Measurements from ENCODE around the gene HCN2.
"Not testable (repeated sequence)": the region's sequence is repeated elsewhere in the genome, so short reads cannot be mapped to it uniquely, and the experiment has no call there.

Gene HCN2

DNA sequence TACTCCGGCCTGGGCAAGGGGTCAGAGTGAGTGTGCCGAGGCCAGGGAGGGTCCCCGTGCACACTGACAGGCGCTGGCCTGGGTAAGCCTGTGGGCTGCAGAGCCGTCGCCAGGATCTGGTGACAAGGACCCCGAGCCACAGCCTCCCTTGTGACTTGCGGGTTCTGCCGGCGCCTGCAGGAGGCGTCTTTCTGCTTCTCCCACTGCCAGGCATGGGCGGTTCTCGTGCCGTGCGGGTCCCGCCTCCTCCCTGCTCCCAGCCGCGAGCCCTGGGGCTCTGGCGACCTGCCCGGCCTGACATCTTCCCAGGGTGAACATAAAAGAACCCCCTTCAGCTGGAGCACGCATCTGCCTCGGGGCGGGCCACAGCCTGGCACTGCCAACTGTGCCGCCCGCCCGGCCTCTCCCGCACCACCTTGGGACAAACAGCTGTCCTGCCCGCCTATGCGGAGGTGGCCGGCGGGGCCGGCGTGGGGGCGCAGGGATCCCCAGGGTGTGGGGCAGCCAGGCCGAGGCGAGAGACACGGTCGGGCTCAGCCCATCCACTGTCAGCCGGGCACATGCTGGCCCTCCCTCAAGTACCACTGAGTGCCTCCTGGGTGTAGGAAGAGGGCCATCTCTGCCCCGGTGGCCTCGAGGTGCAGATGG lies 1.5 kb upstream of the HCN2 start:
- peak; percentile 90 for DNase-seq

DNA sequence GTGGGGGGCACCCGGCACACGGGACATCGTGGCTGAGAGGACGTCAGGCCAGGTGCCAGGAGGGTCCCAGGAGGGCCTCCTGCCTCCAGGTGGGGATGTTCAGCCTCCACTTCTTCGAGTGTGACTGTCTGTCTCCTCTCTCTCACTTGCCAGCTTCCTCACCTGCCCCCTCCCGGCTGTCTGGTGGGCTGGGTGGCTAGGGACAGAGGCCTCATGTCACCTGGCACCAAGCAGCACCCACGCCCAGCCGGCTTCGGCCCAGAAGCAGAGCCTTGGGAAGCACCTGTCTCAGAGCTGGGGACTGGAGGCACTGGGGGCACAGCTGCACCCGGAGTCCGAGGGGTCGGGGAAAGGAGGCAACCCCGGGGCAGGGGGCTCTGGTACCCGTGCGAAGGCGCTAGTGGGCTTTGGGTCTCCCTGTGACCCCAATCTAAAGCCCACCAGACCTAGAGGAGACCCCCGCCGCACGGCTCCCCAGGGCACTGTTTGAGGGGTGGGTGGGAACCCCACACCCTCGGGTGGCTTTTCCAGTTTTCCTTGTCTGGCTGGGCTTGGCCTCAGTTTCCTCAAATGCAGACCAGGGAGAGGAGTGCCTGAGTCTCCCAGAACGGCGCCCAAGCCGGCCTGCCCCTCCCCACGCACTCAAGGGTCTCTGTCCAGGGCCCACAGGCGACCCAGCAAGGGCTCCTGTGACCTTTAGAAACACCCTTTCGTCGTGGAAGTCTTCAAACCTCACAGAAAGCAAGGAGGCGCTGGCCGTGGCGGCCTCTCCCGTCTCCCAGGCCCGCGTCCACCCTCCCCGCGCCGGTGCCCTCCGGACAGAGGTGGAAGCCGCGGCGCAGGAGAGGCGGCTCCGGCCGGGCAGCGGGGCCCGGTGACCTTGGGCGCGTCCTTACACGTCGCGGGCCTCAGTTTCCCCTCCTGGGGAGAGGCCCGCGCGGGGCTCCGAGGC lies 664 bp upstream of the HCN2 start:
- DNase-seq, result no peak

DNA sequence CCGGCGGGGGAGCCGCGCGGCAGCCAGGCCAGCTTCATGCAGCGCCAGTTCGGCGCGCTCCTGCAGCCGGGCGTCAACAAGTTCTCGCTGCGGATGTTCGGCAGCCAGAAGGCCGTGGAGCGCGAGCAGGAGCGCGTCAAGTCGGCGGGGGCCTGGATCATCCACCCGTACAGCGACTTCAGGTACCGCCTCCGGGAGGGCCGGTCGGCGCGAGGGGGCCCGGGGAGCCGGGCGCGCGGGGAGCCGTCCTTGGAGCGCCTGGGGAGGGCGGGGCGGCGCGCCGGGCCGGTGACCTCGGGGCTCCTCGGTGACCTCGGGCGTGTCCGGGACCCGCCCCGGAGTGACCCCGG lies 690 bp downstream of the HCN2 start:
- no peak for DNase-seq

DNA sequence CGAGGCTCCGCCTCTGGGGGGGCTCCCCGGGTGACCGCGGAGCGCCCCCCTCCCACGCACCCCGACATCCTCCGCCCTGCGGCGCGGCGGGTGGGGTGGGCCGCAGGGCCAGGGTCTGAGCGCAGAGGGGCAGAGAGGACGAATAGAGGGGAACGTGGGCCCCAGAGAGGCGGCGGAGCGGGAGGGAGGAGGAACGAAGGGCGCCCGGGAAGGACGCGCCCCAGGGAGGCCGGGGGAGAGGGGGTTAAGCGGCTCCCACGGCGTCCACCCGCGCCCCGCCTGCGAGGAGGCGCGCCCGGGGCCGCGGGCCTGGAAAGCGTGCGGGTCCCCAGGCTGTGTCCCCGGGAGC lies 1.0 kb downstream of the HCN2 start:
- no peak for DNase-seq

DNA sequence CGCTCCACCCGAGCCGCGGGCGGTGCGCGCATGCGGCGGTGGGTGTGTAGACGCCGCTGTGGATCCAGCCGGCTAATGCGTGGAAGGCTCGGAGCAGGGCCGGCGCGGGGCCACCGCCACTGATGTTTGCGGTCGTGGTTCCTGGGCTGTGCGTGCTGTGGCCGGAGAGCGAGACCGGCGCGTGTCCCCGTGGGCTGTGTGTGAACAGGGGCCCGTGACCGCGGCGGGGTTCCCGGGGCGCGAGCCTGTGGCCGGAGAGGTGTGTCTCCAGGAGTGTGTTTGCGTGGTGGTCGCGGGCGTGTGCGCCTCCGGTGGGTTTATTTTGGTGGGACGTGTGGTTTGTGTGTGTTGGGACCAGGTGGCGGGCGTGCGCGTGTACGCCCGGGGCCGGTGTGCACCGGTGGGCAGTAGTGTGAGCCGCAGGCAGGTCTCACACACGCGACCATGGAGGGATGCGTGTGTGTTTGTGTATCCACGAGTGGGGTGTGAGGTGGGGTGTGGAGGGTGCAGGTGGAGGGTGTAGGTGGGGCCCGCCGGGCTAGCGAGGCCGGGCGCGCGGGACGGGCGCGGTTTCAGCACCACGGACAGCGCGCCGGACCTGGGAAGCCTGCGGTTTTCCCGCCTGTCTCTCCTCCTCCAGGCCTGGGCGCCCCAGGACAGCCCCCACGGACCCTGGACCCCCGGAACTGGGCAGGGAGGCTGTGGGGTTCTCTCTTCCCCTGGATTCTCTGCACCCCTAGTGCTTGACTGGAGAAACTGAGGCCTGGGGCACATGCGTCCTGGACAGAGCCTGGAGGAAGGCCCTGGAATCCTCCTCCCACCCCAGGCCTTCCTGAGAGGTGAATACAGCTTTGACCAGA lies 1.6 kb downstream of the HCN2 start:
- DNase-seq, result no peak

DNA sequence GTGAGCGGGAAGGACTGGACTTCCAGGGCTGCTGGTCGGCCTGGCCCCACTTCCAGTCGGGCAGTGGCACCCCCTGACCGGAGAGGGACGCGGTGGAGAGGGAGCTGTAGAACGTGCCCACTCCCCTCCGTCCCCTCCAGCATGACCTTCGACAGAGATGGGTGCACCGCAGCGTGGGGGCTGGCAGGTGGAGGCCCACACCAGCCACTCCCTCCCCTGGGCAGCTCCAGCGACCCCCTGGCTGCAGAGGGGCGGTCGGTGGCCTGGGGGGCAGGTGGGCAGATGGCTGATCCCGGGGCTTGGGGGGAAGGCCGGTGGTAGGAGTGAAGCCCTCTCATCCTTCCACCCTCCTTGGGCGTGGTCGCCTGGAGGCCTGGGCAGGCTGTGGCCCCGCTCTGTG lies 2.4 kb downstream of the HCN2 start:
- DNase-seq, result no peak

DNA sequence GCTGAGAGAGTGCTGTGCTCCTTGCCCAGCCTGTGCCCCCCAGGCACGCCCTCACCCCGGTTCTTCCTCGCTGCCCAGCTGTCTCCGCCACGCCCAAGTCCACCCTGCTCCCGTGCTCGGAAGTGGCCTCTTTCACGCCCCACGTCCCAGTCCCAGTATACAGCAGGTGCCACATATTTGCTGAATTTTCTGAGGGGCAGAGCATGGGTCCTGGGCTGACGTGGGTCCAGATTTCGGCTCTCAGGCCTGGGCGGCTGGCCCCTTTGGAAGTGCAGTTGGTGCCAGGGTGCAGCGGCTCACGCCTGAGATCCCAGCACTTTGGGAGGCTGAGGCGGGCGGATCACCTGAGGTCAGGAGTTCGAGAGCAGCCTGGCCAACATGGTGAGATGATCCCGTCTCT lies 3.4 kb downstream of the HCN2 start:
- DNase-seq, result no peak

DNA sequence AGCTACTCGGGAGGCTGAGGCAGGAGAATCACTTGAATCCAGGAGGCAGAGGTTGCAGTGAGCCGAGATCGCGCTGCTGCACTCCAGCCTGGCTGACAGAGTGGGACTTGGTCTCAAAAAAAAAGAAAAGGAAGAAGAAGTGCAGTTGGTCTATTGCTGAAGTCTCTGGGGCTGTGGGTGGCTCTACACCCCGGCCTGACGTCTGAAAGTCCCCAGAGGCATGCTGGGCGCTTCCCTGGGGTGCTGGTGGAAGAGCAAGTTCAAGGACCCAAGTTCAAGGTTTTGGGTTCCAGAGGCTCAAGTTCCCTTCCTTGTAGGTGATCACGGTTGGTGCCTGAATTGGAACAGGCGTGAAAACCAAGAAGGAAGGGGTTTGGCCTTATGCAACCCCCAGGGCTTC lies 3.8 kb downstream of the HCN2 start:
- DNase-seq, result no peak

DNA sequence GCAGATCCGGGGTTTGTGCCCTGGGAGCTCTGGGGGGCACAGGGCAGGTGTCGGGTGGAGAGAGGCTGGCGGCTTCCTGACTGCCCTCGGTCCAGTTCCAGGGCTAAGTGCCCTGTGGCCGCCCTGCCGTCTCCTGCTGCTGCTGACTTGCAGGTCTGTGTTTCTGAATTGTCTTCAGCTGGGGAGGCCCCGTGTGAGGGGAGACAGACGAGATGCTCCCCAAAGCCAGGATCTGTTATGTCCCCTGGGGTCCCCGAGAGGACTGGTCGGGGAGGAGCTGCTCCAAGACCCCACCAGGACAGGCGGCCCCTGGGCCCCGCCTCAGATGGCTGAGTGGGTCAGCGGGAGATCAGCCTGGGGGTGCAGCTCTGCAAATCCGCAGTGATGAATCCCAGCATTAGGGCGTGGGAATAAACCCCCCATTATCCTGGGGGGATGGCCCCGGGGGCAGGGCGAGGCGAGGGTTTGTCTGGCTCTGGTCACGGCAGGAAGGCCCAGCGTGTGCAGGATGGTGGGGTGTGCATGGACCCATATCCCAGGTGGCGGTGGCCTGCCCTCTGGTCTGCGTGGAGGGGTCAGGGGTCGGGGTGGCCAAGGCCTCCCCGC lies 4.7 kb downstream of the HCN2 start:
- no peak for DNase-seq

DNA sequence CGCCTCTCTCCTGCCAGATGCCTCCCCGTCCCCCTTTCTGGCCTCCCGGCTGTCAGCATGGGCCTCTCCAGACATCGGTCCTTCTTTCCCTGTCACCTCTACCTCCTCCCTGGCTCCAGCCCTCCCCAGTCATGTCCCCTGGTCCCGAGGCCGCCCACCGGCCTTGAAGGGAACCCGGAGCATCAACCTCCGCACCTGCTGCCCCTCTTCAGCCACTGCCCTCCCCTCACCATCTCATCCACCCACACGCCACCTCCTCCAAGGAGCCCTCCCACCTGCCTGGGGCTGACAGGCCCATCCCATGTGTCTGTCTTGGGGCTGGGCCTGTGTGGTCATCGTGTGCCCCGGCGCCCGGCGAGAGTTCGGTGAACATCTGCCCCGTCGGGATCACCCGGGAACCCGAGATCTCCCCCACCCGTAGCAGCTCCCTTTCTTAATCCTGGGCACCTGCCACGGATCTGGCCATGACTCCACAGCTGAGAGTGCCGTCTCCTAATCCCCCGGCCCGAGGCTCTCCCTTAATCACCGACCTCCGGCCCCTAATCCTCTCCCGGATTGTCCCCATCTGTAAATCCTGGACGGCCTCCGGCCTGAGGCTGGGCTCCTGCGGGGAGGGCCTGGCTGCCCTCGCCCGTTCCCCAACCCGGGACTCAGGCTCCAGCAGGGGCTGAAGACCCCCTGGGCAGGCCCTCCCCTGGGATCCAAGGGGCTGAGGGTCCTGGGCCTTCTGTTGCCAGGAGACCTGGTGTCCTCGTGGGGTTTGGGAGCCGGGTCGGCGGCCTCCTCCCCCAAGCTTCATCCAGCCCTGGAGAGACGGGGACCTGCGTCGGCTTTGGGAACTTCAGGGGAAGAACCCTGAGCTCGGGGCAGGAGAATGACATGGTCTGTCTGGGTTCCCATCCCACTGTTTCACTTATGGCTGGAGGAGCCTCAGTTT lies 5.9 kb downstream of the HCN2 start:
- DNase-seq, result no peak

DNA sequence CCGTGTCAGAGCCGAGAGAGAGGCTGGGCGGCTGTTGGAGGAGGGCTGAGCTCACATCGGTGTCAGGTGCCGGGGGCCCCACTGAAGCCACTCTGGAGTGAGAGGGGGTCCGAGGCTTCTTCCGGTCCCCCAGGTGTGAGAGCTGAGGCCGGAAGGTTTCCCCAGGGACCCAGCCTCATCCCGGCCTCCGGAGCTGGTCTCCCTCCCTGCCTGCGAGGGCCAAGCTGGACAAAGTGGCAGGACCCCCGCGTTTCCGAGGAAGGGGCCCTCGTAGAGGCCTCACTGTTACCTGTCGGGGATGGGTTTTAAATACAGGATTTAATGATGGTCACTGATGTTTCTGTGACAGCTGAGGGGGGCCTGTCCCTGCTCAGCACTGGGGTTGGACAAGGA lies 6.6 kb downstream of the HCN2 start:
- no peak for DNase-seq

DNA sequence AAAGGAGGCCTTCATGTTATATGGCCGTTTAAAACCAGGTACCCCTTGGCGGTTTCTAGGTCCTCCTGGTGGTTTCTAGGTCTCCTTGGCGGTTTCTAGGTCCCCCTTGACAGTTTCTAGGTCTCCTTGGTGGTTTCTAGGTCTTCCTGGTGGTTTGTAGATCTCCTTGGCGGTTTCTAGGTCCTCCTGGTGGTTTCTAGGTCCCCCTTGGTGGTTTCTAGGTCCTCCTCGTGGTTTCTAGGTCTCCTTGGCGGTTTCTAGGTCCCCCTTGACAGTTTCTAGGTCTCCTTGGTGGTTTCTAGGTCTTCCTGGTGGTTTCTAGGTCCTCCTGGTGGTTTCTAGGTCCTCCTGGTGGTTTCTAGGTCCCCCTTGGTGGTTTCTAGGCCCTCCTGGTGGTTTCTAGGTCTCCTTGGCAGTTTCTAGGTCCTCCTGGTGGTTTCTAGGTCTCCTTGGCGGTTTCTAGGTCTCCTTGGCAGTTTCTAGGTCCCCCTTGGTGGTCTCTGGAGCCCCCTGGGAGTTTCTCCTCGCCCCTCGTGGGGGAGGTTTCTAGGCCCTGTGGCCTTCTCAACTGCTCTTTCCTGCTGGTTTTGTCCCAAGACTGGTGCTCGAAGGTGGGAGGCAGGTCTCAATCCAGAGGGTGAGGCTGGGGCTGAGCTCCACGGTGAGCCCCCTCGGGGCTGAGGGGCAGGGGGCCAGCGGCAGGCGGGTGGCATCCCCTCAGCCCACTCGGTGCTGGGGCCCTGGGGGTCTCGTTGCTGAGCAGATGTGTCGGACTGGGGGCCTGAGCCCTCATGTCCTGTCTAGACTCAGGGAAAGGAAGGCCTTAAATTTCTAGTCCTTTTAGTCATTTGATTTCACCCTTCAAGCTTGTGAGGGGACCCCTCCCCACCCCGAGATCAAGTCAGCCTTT lies 8.0 kb downstream of the HCN2 start:
- no peak for DNase-seq

DNA sequence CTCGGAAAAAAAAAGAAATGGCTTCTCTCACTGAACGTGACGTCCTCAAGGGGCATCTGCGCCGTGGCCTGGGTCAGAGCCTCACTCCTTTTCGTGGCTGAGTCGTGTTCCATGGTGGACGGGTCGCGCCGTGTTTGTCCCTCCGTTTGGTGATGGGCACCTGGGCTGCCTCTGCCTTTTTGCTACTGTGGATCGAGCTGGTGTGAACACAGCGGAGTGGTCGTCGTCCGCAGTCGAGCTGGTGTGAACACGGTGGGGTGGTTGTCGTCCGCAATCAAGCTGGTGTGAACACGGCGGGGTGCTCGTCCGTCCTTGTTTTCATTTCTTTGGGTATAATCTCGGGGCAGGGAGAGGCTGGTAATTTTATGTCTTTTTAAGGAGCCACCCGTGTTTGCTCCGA lies 11.6 kb downstream of the HCN2 start:
- no peak for DNase-seq

DNA sequence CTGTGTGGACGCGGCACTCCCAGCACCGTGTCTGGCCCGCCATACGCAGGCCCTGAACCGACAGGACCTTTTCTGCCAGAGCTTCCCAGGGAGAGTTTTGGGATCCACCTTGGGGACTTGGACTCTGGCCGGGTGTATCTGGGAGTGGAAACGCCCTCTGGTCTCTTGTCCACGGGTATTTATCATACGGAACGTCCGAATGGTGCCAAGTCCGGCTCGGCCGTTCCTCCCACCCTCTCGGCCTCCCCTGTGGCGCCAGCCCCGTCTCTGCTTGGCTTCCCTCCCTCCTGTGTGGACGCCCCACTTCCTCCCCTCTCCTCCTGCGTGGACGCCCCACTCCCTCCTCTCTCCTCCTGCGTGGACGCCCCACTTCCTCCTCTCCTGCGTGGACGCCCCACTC lies 12.1 kb downstream of the HCN2 start:
- no peak for DNase-seq

DNA sequence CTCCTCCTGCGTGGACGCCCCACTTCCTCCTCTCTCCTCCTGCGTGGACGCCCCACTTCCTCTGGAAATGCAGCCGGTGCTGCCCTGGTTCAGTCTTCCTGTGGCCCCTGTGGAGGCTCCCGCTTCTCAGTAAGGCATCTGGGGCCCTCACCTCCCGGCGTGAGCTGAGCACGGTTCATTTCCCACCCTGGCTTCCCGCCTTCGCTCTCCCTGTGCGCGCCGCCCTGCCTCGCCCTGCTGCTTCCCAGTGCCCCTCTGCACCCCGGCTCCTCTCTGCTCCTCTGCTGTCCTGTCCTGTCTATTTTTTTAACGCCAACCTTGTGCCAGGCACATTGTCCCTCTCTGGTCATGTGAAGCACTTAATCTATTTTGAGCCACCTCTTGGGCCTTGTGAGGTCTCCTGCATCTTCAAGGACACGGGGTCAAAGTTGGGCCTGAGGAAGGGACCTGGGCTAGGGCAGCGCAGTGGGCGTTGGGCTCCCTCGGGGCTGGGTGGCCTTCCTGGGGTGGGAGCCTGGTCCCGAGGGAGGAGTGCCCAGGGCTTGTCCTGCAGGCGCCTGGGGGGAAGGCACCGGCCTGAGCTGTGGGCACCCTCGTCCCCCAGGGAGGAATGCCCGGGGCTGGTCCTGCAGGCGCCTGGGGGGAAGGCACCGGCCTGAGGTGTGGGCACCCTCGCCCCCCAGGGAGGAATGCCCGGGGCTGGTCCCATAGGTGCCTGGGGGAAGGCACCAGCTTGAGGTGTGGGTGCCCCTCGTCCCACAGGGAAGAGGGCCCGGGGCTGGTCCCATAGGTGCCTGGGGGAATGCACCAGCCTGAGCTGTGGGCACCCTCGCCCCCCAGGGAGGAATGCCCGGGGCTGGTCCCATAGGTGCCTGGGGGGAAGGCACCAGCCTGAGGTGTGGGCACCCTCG lies 13.0 kb downstream of the HCN2 start:
- no peak for DNase-seq

DNA sequence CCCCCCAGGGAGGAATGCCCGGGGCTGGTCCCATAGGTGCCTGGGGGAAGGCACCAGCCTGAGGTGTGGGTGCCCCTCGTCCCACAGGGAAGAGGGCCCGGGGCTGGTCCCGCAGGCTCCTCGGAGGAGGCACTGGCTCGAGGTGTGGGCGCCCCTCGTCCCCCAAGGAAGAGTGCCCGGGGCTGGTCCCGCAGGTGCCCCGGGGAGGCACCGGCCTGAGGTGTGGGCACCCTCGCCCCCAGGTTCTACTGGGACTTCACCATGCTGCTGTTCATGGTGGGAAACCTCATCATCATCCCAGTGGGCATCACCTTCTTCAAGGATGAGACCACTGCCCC lies 13.6 kb downstream of the HCN2 start:
- DNase-seq, result not testable (repeated sequence)

DNA sequence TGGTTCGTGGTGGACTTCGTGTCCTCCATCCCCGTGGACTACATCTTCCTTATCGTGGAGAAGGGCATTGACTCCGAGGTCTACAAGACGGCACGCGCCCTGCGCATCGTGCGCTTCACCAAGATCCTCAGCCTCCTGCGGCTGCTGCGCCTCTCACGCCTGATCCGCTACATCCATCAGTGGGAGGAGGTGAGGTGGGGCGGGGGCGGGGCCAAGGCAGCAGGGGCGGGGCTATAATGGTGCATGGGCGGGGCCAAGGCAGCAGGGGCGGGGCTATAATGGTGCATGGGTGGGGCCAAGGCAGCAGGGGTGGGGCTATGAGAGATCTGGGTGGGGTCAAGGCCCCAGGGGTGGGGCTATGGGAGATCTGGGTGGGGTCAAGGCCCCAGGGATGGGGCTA lies 14.1 kb downstream of the HCN2 start:
- not testable (repeated sequence) for DNase-seq

DNA sequence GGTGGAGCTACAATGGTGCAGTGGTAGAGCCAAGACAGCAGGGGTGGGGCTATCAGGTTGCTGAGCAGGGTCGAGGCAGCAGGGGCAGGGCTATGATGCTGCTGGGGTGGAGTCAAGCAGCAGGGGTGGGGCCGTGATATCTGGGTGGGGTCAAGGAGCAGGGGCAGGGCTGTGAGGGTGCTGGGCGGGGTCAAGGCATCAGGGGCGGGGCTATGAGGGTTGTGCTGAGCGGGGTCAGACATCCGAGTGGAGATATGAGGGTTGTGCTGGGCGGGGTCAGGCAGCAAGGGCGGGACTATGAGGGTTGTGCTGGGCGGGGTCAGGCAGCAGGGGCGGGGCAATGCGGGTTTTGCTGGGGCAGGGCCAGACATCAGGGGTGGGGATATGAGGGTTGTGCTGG lies 14.7 kb downstream of the HCN2 start:
- no peak for DNase-seq

DNA sequence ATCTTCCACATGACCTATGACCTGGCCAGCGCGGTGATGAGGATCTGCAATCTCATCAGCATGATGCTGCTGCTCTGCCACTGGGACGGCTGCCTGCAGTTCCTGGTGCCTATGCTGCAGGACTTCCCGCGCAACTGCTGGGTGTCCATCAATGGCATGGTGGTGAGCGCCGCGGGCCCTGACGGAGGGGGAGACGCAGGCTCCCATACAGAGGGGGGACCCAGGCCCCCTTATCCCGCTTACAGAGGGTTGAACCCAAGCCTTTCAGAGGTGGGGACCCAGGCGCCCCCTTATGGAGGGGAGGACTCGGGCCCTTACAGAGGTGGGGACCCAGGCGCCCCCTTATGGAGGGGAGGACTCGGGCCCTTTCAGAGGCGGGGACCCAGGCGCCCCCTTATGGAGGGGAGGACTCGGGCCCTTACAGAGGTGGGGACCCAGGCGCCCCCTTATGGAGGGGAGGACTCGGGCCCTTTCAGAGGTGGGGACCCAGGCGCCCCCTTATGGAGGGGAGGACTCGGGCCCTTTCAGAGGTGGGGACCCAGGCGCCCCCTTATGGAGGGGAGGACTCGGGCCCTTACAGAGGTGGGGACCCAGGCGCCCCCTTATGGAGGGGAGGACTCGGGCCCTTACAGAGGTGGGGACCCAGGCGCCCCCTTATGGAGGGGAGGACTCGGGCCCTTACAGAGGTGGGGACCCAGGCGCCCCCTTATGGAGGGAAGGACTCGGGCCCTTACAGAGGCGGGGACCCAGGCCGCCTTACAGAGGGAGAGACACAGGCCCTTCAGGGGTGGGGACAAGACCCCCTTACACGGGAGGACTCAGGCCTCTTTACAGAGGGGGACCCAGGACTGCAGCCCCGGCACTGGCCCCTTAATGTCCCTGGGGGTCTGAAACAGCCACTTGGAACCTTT lies 15.6 kb downstream of the HCN2 start:
- DNase-seq, result not testable (repeated sequence)
